Esophagus squamous epithelium (tissue), 5 donors: ENCODE results near the gene ZNF497. TPM values are rescaled to one million over a fixed set of nuclear protein-coding genes. Genes with fewer than 3 reads are reported as not detected.
A peak's percentile ranks its signal among the peaks of the same experiment; 100 is the strongest.

Experiments
- DNase-seq: peaks from one replicate; lab custom pipeline; 2025; lab: John Stamatoyannopoulos, UW
- H3K27ac ChIP-seq, 4 donors: fragments of 200-600 bp; sonication (generic); one replicate each; pipeline ENCODE4 v1.5.1; 2016 to 2019; ENCODE audit warnings: mild to moderate bottlenecking in 1 of 4
- H3K27me3 ChIP-seq, 4 donors: fragments of 200-600 bp; sonication (generic); 1 replicate in 3 of 4; 2 replicates in 1 of 4; pipeline versions ENCODE4 v1.5.1 to v1.6.0; 2017 to 2021; ENCODE audit warnings: antibody characterized with exemption in 1 of 4
- H3K36me3 ChIP-seq, 3 donors: fragments of 200-600 bp; sonication (generic); one replicate each; pipeline ENCODE4 v1.5.1; 2016 to 2019
- H3K4me1 ChIP-seq, 3 donors: fragments of 200-600 bp; sonication (generic); one replicate each; pipeline ENCODE4 v1.5.1; 2017 to 2019
- H3K4me3 ChIP-seq, 4 donors: fragments of 200-600 bp; sonication (generic); 1 replicate in 3 of 4; 2 replicates in 1 of 4; pipeline ENCODE4 v1.5.1; 2016 to 2019; ENCODE audit warnings: mild to moderate bottlenecking in 2 of 4, moderate library complexity in 1 of 4
- H3K9me3 ChIP-seq, 3 donors: fragments of 200-600 bp; sonication (generic); one replicate each; pipeline ENCODE4 v1.5.1; 2016 to 2019
- POLR2A ChIP-seq, 4 donors: fragments of 450-650 bp; IDR thresholded peaks; one replicate each; pipeline ENCODE4 v1.6.1; 2017; ENCODE audit warnings: antibody characterized with exemption in 4 of 4, mild to moderate bottlenecking in 4 of 4, moderate library complexity in 3 of 4
- WGBS, 2 donors: methylation state at CpG; one replicate each; pipeline ENCODE4 v1.1.5; 2018; 5-methylcytosine and 5-hydroxymethylcytosine counted together
- intact Hi-C: fragments of 100-400 bp; cut with DNase I; formaldehyde crosslinking; loops from one replicate; pipeline ENCODE4 v1.15.0; 2022
- total RNA-seq, 4 donors: library from RNA; depleted of rRNA; stranded (reverse); fragments of >200 nt; gene quantifications; one replicate each; pipeline ENCODE4 v1.1.0, GENCODE V29; 2016
- TF ChIP-seq, protein P1 (sequence below), 6 experiments: fragments of 450-650 bp in 4 of 6; fragments of 200-600 bp in 2 of 6; sonication (generic) in 2 of 6; IDR thresholded peaks; one replicate each; pipeline ENCODE4 v1.5.1; 2016 to 2019; ENCODE audit warnings: antibody characterized with exemption in 6 of 6, mild to moderate bottlenecking in 4 of 6, moderate library complexity in 4 of 6
- donor health status: DM: yes; HTN: yes; CAD: no.

Gene ZNF497
- total RNA-seq, 4 donors from 2014 or later = 0.87 to 1.9 (median 1.4) TPM

DNA sequence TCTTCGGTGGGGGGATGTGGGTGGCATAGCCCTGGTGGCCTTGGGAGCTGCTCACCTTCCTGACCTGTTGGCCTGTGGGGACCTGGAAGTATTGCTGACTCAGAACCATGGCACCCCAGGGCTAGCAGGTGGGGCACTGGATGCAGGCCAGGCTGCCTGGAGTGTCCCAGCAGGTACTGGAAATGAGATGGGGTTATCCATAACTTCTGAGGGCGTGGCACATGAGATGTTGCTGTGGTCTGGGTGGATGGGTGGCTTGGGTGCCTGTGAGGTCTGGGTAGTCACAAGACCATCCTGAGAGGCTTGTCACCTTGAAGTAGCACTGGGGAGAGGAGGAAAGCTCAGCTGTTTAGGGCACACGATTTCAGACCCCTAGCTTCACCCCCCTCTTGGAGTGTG lies 32.3 kb upstream of the ZNF497 start:
- intact Hi-C loops = no loop called here
- H3K4me1 ChIP-seq = peaks cover 23 to 76% (median 25%) of the 10 kb centered on the region in 3 donors
- H3K27ac ChIP-seq = peak overlapping the region; percentile 62 to 90 (median 82)
- peaks cover 16 to 54% (median 25%) of the 10 kb centered on the region in 3 donors for H3K36me3 ChIP-seq
- TF ChIP-seq, protein P1, sequence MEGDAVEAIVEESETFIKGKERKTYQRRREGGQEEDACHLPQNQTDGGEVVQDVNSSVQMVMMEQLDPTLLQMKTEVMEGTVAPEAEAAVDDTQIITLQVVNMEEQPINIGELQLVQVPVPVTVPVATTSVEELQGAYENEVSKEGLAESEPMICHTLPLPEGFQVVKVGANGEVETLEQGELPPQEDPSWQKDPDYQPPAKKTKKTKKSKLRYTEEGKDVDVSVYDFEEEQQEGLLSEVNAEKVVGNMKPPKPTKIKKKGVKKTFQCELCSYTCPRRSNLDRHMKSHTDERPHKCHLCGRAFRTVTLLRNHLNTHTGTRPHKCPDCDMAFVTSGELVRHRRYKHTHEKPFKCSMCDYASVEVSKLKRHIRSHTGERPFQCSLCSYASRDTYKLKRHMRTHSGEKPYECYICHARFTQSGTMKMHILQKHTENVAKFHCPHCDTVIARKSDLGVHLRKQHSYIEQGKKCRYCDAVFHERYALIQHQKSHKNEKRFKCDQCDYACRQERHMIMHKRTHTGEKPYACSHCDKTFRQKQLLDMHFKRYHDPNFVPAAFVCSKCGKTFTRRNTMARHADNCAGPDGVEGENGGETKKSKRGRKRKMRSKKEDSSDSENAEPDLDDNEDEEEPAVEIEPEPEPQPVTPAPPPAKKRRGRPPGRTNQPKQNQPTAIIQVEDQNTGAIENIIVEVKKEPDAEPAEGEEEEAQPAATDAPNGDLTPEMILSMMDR (IDR thresholded peaks at IDR 0.05) = no peak
- no peak for TF ChIP-seq POLR2A (IDR thresholded peaks at IDR 0.05)
- no peaks in the 10 kb centered on the region for H3K9me3 ChIP-seq
- no peak overlapping the region for H3K4me3 ChIP-seq
- WGBS, 2 donors = 50 to 80% methylated on average over 1 to 2 of the region's 3 CpGs
- no peak for DNase-seq
- peaks cover 0 to 28% (median 0%) of the 10 kb centered on the region in 4 donors for H3K27me3 ChIP-seq

DNA sequence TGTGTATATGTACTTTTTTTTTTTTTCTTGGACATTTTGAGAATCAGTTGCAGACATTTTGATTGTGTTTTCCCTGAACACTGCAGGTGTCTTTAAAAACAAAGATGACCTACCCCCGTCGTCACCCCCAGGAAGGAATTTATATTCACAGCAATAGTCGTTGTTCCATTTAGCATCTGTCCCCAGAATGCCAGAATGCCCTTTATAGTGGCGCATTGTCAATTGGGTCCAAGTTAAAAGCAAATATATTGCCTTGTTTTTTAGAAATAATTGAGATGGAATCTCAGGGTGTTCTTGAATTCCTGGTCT lies 31.1 kb upstream of the ZNF497 start:
- DNase-seq = no peak
- Histone ChIP-seq H3K27ac (peak overlapping the region in 2 of 4 donors; percentile 89 to 90), H3K4me1 (peaks cover 25 to 86% (median 26%) of the 10 kb centered on the region in 3 donors), H3K9me3 (no peaks in the 10 kb centered on the region), H3K36me3 (peaks cover 18 to 66% (median 25%) of the 10 kb centered on the region in 3 donors), H3K4me3 (no peak overlapping the region), H3K27me3 (peaks cover 0 to 28% (median 0%) of the 10 kb centered on the region in 4 donors)
- intact Hi-C loops = no loop called here
- no peak for TF ChIP-seq POLR2A (IDR thresholded peaks at IDR 0.05)
- TF ChIP-seq, protein P1 (IDR thresholded peaks at IDR 0.05) = no peak
- 79 to 80% methylated on average over 4 of the region's 4 CpGs for WGBS, 2 donors

GRCh38 chr19:58392945-58393724 lies 30.6 kb upstream of the ZNF497 start:
- peaks cover 0 to 27% (median 0%) of the 10 kb centered on the region in 4 donors for H3K27me3 ChIP-seq
- H3K27ac ChIP-seq = peak overlapping the region in 2 of 4 donors; percentile 21 to 27
- WGBS, 2 donors = 87 to 88% methylated on average over 11 to 15 of the region's 26 CpGs
- H3K9me3 ChIP-seq = no peaks in the 10 kb centered on the region
- no peak overlapping the region for H3K4me3 ChIP-seq
- no peak for DNase-seq
- intact Hi-C loops = no loop called here
- TF ChIP-seq POLR2A (IDR thresholded peaks at IDR 0.05) = no peak
- TF ChIP-seq, protein P1 (IDR thresholded peaks at IDR 0.05) = no peak
- H3K4me1 ChIP-seq = peaks cover 30 to 86% (median 31%) of the 10 kb centered on the region in 3 donors
- H3K36me3 ChIP-seq = peaks cover 18 to 71% (median 25%) of the 10 kb centered on the region in 3 donors

GRCh38 chr19:58388175-58388526 lies 25.6 kb upstream of the ZNF497 start:
- Histone ChIP-seq H3K9me3 (no peaks in the 10 kb centered on the region), H3K4me3 (peak overlapping the region; percentile 61 to 93 (median 80)), H3K4me1 (peaks cover 27 to 69% (median 28%) of the 10 kb centered on the region in 3 donors), H3K27ac (peak overlapping the region in 3 of 4 donors; percentile 97 to 99 (median 99)), H3K36me3 (peaks cover 7 to 53% (median 13%) of the 10 kb centered on the region in 3 donors), H3K27me3 (no peaks in the 10 kb centered on the region)
- TF ChIP-seq, protein P1 (IDR thresholded peaks at IDR 0.05) = no peak
- no peak for TF ChIP-seq POLR2A (IDR thresholded peaks at IDR 0.05)
- WGBS, 2 donors = 58 to 73% methylated on average over 3 of the region's 3 CpGs
- intact Hi-C loops = no loop called here
- DNase-seq = no peak
